Stimulated activated CD4-positive, alpha-beta T cell treated with anti-CD3 and anti-CD28 coated beads, TNF-alpha, amount 100 ng/mL, for 24 hours (primary cell): Measurements from ENCODE around the gene PTBP3.

Experiments used
- DNase-seq, 3 experiments: peaks; one replicate each; pipeline ENCODE4 v3.0.0-alpha.2; 2020; ENCODE audit warnings: low read depth in 3 of 3

The PTBP3 gene

GRCh38 chr9:112169368-112169767, 164.1 kb downstream of the PTBP3 start:
- DNase-seq, result no peak

GRCh38 chr9:112168197-112168596, 165.2 kb downstream of the PTBP3 start:
- DNase-seq, result no peak
